ENCODE results near the gene EFCAB14.

EFCAB14 gene

GRCh38 chr1:46637444-46638083 lies 81.3 kb downstream of the EFCAB14 start:
- no peak overlapping the region for H3K4me3 ChIP-seq (ENCODE audit: low read depth, low read length)
- no peak for DNase-seq (ENCODE audit: low read depth)

DNA sequence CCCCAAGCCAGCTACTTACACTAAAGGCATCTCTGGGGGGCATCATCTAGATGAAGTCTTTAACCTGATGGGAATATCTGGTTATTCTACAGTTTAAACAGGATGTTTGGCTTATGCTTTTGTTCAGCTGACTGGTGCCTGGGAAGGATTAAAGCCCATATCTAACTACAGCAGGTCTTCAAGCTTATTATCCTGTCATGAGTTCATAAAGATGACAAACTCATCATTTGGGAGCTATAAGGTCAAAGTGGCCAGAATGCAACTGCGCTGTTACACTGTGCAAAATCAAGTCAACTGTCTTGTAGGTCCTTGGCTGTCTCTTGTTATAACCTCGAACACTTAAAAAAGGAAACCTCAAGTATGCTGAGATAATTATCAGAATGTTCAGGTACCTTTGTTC lies 83.7 kb downstream of the EFCAB14 start:
- H3K4me3 ChIP-seq (ENCODE audit: low read depth, low read length), result no peak overlapping the region
- DNase-seq (ENCODE audit: low read depth), result no peak

- DNase-seq (ENCODE audit: low read depth), result no peak
These were observed 88.2 kb downstream of the EFCAB14 start for GRCh38 chr1:46630719-46631118.

More at GRCh38 chr1:46630719-46631118, 88.2 kb downstream of the EFCAB14 start:
- H3K4me3 ChIP-seq (ENCODE audit: low read depth, low read length), result no peak overlapping the region
